Left lung (tissue), 10 donors: Measurements from ENCODE around the gene VRK2. TPM values are rescaled to one million over a fixed set of nuclear protein-coding genes. Genes with fewer than 3 reads are reported as not detected.
"Not testable (repeated sequence)": the region's sequence is repeated elsewhere in the genome, so short reads cannot be mapped to it uniquely, and the experiment has no call there.

Experiments
- ATAC-seq: fragments of 200-7000 bp; cut with Tn5 transposase; one replicate; pipeline ENCODE4 v1.9.1; 2020; ENCODE audit warnings: moderate library complexity
- DNase-seq, 4 donors: peaks; one replicate each; pipeline ENCODE4 v3.0.0-alpha.2; 2013 to 2020
- H3K27ac ChIP-seq, 2 donors: fragments of 200-600 bp; sonication (generic) in 1 of 2; one replicate each; pipeline versions ENCODE4 v1.5.0 to v1.8.0; 2020 to 2021
- H3K27me3 ChIP-seq, 2 donors: fragments of 200-600 bp; sonication (generic) in 1 of 2; one replicate each; pipeline versions ENCODE4 v1.5.0 to v1.8.0; 2020 to 2021
- H3K36me3 ChIP-seq, 2 donors: fragments of 200-600 bp; sonication (generic) in 1 of 2; one replicate each; pipeline versions ENCODE4 v1.5.0 to v1.8.0; 2020 to 2021
- H3K4me1 ChIP-seq, 2 donors: fragments of 200-600 bp; one replicate each; pipeline ENCODE4 v1.8.0; 2021
- H3K4me3 ChIP-seq, 2 donors: fragments of 200-600 bp; sonication (generic) in 1 of 2; one replicate each; pipeline versions ENCODE4 v1.5.0 to v1.8.0; 2020 to 2021; ENCODE audit warnings: mild to moderate bottlenecking in 1 of 2
- H3K9me3 ChIP-seq, 2 donors: fragments of 200-600 bp; sonication (generic) in 1 of 2; one replicate each; pipeline versions ENCODE4 v1.5.0 to v1.8.0; 2020 to 2021
- CTCF ChIP-seq, 2 donors: fragments of 200-600 bp; sonication (generic) in 1 of 2; IDR thresholded peaks; one replicate each; pipeline versions ENCODE4 v1.5.0 to v1.8.0; 2021; ENCODE audit warnings: antibody characterized with exemption in 2 of 2
- intact Hi-C, 2 donors: fragments of 100-400 bp; cut with DNase I; formaldehyde crosslinking; loops; one replicate each; pipeline versions ENCODE4 v1.11.2 to v1.14.2; 2022
- polyA plus RNA-seq, 6 donors: library from polyadenylated mRNA; unstranded; fragments of 120-200 nt; gene quantifications; one replicate each; pipeline ENCODE4 v1.2.1, GENCODE V29; 2013; ENCODE audit not compliant: insufficient read length in 6 of 6
- total RNA-seq, 2 donors: library from RNA; stranded (reverse); fragmentation: NEBNext Ultra II Directional; extraction: Animal tissue kit (Norgen Biotek cat#: 25700); gene quantifications; one replicate each; pipeline ENCODE4 v1.2.1, GENCODE V29; 2021
- donor health status: DM: no; HTN: yes; CAD: no.
- donor health status: DM: no; HTN: no; CAD: no.

Gene VRK2
- total and polyA plus RNA-seq, 8 donors = 18.2 to 28.0 (median 24.1) TPM

DNA sequence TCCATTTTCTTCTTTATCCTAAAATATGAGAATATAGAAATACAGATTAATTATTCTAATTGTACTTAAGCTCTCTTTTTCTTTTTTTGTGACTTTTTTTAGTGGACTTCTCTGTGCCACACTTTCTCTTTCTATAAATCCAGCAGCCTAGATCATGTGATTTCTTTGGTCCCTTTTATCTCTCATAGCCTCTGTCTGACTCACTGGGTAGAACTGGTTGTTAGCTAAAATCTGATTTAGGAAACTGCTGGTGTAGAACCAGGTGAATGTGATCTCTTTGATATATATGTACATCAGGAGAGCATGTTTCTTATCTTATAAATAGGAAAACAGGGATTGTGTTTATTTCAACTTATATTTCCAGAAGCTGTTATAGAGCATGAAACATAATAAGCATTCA lies 54.9 kb downstream of the VRK2 start:
- TF ChIP-seq CTCF (IDR thresholded peaks at IDR 0.05) = no peak
- intact Hi-C loops = no loop called here
- Histone ChIP-seq H3K4me1 (no peaks in the 10 kb centered on the region), H3K27me3 (no peaks in the 10 kb centered on the region), H3K36me3 (no peaks in the 10 kb centered on the region), H3K9me3 (no peaks in the 10 kb centered on the region), H3K27ac (no peak overlapping the region), H3K4me3 (no peak overlapping the region)
- no peak for DNase-seq
- ATAC-seq = no peak

- no peaks in the 10 kb centered on the region for H3K36me3 ChIP-seq
- no peaks in the 10 kb centered on the region for H3K9me3 ChIP-seq
- ATAC-seq (no peak), DNase-seq (no peak)
- H3K27me3 ChIP-seq = no peaks in the 10 kb centered on the region
- no peak overlapping the region for H3K27ac ChIP-seq
- intact Hi-C loops = no loop called here
- no peak for TF ChIP-seq CTCF (IDR thresholded peaks at IDR 0.05)
- H3K4me3 ChIP-seq = no peak overlapping the region
- peaks cover 8 to 10% of the 10 kb centered on the region in 2 donors for H3K4me1 ChIP-seq
These were observed 60.3 kb downstream of the VRK2 start for GRCh38 chr2:58106896-58107295.

GRCh38 chr2:58107803-58108710 lies 61.5 kb downstream of the VRK2 start:
- intact Hi-C loops = no loop called here
- ATAC-seq = peak; percentile 86
- H3K4me3 ChIP-seq = no peak overlapping the region
- H3K4me1 ChIP-seq = peaks cover 8 to 18% of the 10 kb centered on the region in 2 donors
- H3K27ac ChIP-seq = peak overlapping the region in 1 of 2 donors; percentile 77
- H3K27me3 ChIP-seq = no peaks in the 10 kb centered on the region
- no peak for DNase-seq
- no peaks in the 10 kb centered on the region for H3K36me3 ChIP-seq
- H3K9me3 ChIP-seq = no peaks in the 10 kb centered on the region
- TF ChIP-seq CTCF (IDR thresholded peaks at IDR 0.05) = no peak

GRCh38 chr2:58109481-58109880 lies 62.9 kb downstream of the VRK2 start:
- TF ChIP-seq CTCF (IDR thresholded peaks at IDR 0.05) = no peak
- ATAC-seq (no peak), DNase-seq (no peak)
- intact Hi-C loops = no loop called here
- H3K9me3 ChIP-seq = no peaks in the 10 kb centered on the region
- no peak overlapping the region for H3K4me3 ChIP-seq
- H3K27me3 ChIP-seq = no peaks in the 10 kb centered on the region
- no peaks in the 10 kb centered on the region for H3K36me3 ChIP-seq
- no peak overlapping the region for H3K27ac ChIP-seq
- H3K4me1 ChIP-seq = peaks cover 8 to 22% of the 10 kb centered on the region in 2 donors

DNA sequence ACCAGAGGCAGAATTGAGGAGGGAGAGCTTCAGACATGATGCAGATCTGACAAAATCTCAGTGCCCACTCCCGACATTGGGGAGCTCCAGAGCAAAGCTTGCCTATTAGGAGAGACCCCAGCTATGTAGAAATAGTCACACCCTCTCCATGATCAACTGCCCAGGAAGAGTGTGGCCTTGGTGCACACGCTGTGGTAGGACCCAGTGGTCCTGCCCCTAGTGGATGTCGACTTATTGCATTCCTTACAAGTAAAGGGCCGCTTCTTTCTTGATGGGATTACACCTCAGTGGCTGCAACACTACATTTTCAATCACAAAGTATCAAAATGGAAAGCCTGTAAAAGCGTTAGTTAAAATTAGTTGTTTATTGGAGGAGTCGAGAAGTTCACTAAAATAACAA lies 64.2 kb downstream of the VRK2 start:
- intact Hi-C loops = no loop called here
- H3K27ac ChIP-seq = no peak overlapping the region
- no peaks in the 10 kb centered on the region for H3K9me3 ChIP-seq
- no peaks in the 10 kb centered on the region for H3K27me3 ChIP-seq
- no peak for DNase-seq
- no peak overlapping the region for H3K4me3 ChIP-seq
- no peak for TF ChIP-seq CTCF (IDR thresholded peaks at IDR 0.05)
- ATAC-seq = no peak
- H3K36me3 ChIP-seq = no peaks in the 10 kb centered on the region
- peaks cover 8 to 22% of the 10 kb centered on the region in 2 donors for H3K4me1 ChIP-seq

- H3K9me3 ChIP-seq, intact Hi-C loops, DNase-seq, H3K36me3 ChIP-seq, H3K27me3 ChIP-seq, H3K27ac ChIP-seq, ATAC-seq, H3K4me3 ChIP-seq: not testable (repeated sequence)
- H3K4me1 ChIP-seq = peaks cover 0 to 14% of the 10 kb centered on the region in 2 donors
These were observed 67.0 kb downstream of the VRK2 start for GRCh38 chr2:58113563-58113962.
